ENCODE data around the gene WWOX.

Gene WWOX

GRCh38 chr16:78931267-78931666 is 831.8 kb downstream of the WWOX start:
- H3K9me3 Mint-ChIP-seq = no peaks in the 10 kb centered on the region
- H3K27ac Mint-ChIP-seq = no peak overlapping the region
- peaks cover 2% of the 10 kb centered on the region for H3K36me3 Mint-ChIP-seq
- no peaks in the 10 kb centered on the region for H3K27me3 Mint-ChIP-seq
- no peaks in the 10 kb centered on the region for H3K4me1 Mint-ChIP-seq
- H3K4me3 Mint-ChIP-seq = no peak overlapping the region

GRCh38 chr16:78931678-78932077 is 832.2 kb downstream of the WWOX start:
- H3K9me3 Mint-ChIP-seq = no peaks in the 10 kb centered on the region
- no peak overlapping the region for H3K27ac Mint-ChIP-seq
- H3K4me1 Mint-ChIP-seq = no peaks in the 10 kb centered on the region
- H3K27me3 Mint-ChIP-seq = no peaks in the 10 kb centered on the region
- peaks cover 2% of the 10 kb centered on the region for H3K36me3 Mint-ChIP-seq
- H3K4me3 Mint-ChIP-seq = no peak overlapping the region

- Mint-ChIP-seq H3K4me3 (no peak overlapping the region), H3K36me3 (peaks cover 2% of the 10 kb centered on the region), H3K27me3 (no peaks in the 10 kb centered on the region), H3K9me3 (no peaks in the 10 kb centered on the region), H3K4me1 (no peaks in the 10 kb centered on the region), H3K27ac (no peak overlapping the region)
These were observed 833.0 kb downstream of the WWOX start for GRCh38 chr16:78932355-78932943.

GRCh38 chr16:78936060-78936459 is 836.6 kb downstream of the WWOX start:
- Mint-ChIP-seq H3K36me3 (peaks cover 2% of the 10 kb centered on the region), H3K27me3 (no peaks in the 10 kb centered on the region), H3K9me3 (no peaks in the 10 kb centered on the region), H3K4me1 (no peaks in the 10 kb centered on the region), H3K4me3 (no peak overlapping the region), H3K27ac (no peak overlapping the region)

- no peak overlapping the region for H3K27ac Mint-ChIP-seq
- H3K36me3 Mint-ChIP-seq = no peaks in the 10 kb centered on the region
- no peaks in the 10 kb centered on the region for H3K9me3 Mint-ChIP-seq
- no peaks in the 10 kb centered on the region for H3K27me3 Mint-ChIP-seq
- H3K4me1 Mint-ChIP-seq = no peaks in the 10 kb centered on the region
- H3K4me3 Mint-ChIP-seq = no peak overlapping the region
These were observed 840.1 kb downstream of the WWOX start for GRCh38 chr16:78939597-78939996.

GRCh38 chr16:78942625-78943245 is 843.3 kb downstream of the WWOX start:
- Mint-ChIP-seq H3K9me3 (no peaks in the 10 kb centered on the region), H3K36me3 (no peaks in the 10 kb centered on the region), H3K4me3 (no peak overlapping the region), H3K4me1 (no peaks in the 10 kb centered on the region), H3K27ac (no peak overlapping the region), H3K27me3 (no peaks in the 10 kb centered on the region)

GRCh38 chr16:78945336-78945735 is 845.9 kb downstream of the WWOX start:
- Mint-ChIP-seq H3K4me1 (no peaks in the 10 kb centered on the region), H3K36me3 (no peaks in the 10 kb centered on the region), H3K27me3 (no peaks in the 10 kb centered on the region), H3K27ac (no peak overlapping the region), H3K9me3 (no peaks in the 10 kb centered on the region), H3K4me3 (no peak overlapping the region)

GRCh38 chr16:78946556-78946955 is 847.1 kb downstream of the WWOX start:
- H3K27me3 Mint-ChIP-seq = no peaks in the 10 kb centered on the region
- no peaks in the 10 kb centered on the region for H3K9me3 Mint-ChIP-seq
- H3K36me3 Mint-ChIP-seq = no peaks in the 10 kb centered on the region
- H3K4me1 Mint-ChIP-seq = no peaks in the 10 kb centered on the region
- H3K27ac Mint-ChIP-seq = no peak overlapping the region
- no peak overlapping the region for H3K4me3 Mint-ChIP-seq

- H3K36me3 Mint-ChIP-seq = no peaks in the 10 kb centered on the region
- H3K4me3 Mint-ChIP-seq = no peak overlapping the region
- no peaks in the 10 kb centered on the region for H3K4me1 Mint-ChIP-seq
- H3K27ac Mint-ChIP-seq = no peak overlapping the region
- H3K9me3 Mint-ChIP-seq = no peaks in the 10 kb centered on the region
- H3K27me3 Mint-ChIP-seq = no peaks in the 10 kb centered on the region
These were observed 851.3 kb downstream of the WWOX start for GRCh38 chr16:78950768-78951167.

- Mint-ChIP-seq H3K27ac (no peak overlapping the region), H3K4me3 (no peak overlapping the region), H3K9me3 (no peaks in the 10 kb centered on the region), H3K36me3 (no peaks in the 10 kb centered on the region), H3K27me3 (no peaks in the 10 kb centered on the region), H3K4me1 (no peaks in the 10 kb centered on the region)
These were observed 853.2 kb downstream of the WWOX start for GRCh38 chr16:78952630-78953029.

- Mint-ChIP-seq H3K4me1 (no peaks in the 10 kb centered on the region), H3K27me3 (no peaks in the 10 kb centered on the region), H3K9me3 (no peaks in the 10 kb centered on the region), H3K27ac (no peak overlapping the region), H3K4me3 (no peak overlapping the region), H3K36me3 (no peaks in the 10 kb centered on the region)
These were observed 854.1 kb downstream of the WWOX start for GRCh38 chr16:78953526-78953925.

GRCh38 chr16:78955206-78955605 is 855.8 kb downstream of the WWOX start:
- Mint-ChIP-seq H3K27me3 (no peaks in the 10 kb centered on the region), H3K36me3 (no peaks in the 10 kb centered on the region), H3K9me3 (no peaks in the 10 kb centered on the region), H3K4me3 (no peak overlapping the region), H3K4me1 (no peaks in the 10 kb centered on the region), H3K27ac (no peak overlapping the region)

- H3K27ac Mint-ChIP-seq = no peak overlapping the region
- peaks cover under 1% of the 10 kb centered on the region for H3K36me3 Mint-ChIP-seq
- H3K4me3 Mint-ChIP-seq = no peak overlapping the region
- no peaks in the 10 kb centered on the region for H3K4me1 Mint-ChIP-seq
- H3K9me3 Mint-ChIP-seq = no peaks in the 10 kb centered on the region
- H3K27me3 Mint-ChIP-seq = no peaks in the 10 kb centered on the region
These were observed 857.4 kb downstream of the WWOX start for GRCh38 chr16:78956859-78957258.

GRCh38 chr16:78957317-78958100 is 858.1 kb downstream of the WWOX start:
- peaks cover 2% of the 10 kb centered on the region for H3K36me3 Mint-ChIP-seq
- no peak overlapping the region for H3K4me3 Mint-ChIP-seq
- no peak overlapping the region for H3K27ac Mint-ChIP-seq
- no peaks in the 10 kb centered on the region for H3K4me1 Mint-ChIP-seq
- H3K9me3 Mint-ChIP-seq = no peaks in the 10 kb centered on the region
- H3K27me3 Mint-ChIP-seq = no peaks in the 10 kb centered on the region

GRCh38 chr16:78961464-78961863 is 862.0 kb downstream of the WWOX start:
- H3K9me3 Mint-ChIP-seq = peaks cover 4% of the 10 kb centered on the region
- H3K4me3 Mint-ChIP-seq = no peak overlapping the region
- H3K4me1 Mint-ChIP-seq = no peaks in the 10 kb centered on the region
- peaks cover 7% of the 10 kb centered on the region for H3K36me3 Mint-ChIP-seq
- no peaks in the 10 kb centered on the region for H3K27me3 Mint-ChIP-seq
- no peak overlapping the region for H3K27ac Mint-ChIP-seq

- Mint-ChIP-seq H3K36me3 (peaks cover 7% of the 10 kb centered on the region), H3K27me3 (no peaks in the 10 kb centered on the region), H3K27ac (no peak overlapping the region), H3K4me3 (no peak overlapping the region), H3K4me1 (no peaks in the 10 kb centered on the region), H3K9me3 (peaks cover 4% of the 10 kb centered on the region)
These were observed 863.0 kb downstream of the WWOX start for GRCh38 chr16:78962457-78962929.

Data from activated naive CD4-positive, alpha-beta T cell treated with anti-CD3 and anti-CD28 coated beads, Interleukin-2, amount 50 U/mL, for 24 hours (primary cell).